ENCODE data around the gene RAB40A.
"Not testable (repeated sequence)": the region's sequence is repeated elsewhere in the genome, so short reads cannot be mapped to it uniquely, and the experiment has no call there.

The RAB40A gene

DNA sequence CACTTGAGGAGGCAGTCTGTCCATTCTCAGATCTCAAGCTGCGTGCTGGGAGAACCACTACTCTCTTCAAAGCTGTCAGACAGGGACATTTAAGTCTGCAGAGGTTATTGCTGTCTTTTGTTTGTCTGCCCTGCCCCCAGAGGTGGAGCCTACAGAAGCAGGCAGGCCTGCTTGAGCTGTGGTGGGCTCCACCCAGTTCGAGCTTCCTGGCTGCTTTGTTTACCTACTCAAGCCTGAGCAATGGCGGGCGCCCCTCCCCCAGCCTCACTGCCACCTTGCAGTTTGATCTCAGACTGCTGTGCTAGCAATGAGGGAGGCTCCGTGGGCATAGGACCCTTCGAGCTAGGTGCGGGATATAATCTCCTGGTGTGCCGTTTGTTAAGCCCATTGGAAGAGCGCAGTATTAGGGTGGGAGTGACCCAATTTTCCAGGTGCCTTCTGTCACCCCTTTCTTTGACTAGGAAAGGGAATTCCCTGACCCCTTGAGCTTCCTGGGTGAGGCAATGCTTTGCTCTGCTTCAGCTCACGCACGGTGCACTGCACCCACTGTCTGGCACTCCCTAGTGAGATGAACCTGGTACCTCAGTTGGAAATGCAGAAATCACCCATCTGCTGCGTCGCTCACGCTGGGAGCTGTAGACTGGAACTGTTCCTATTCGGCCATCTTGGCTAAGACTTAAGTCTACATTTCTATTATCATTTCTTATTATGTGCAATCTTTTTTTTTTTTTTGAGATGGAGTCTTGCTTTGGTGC lies 59.1 kb downstream of the RAB40A start:
- ATAC-seq = not testable (repeated sequence)

DNA sequence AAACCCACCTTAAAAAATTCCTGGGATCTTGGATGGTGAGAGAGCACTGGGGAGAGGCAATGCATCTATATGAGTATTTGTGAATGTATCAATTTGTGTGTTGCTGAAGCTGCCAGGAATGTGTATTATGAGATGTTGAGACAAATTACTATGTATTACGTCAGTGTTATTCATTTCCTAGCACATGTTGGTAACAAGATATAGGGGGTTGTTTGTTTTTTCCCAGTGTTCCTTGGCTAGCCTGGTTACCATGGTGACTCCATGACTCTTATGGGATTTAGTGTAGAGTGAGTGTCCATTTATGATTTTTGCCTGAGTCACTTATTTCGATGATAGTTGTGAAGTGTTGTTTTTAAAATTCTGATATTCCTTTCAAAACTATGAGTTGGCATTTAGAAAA lies 65.6 kb downstream of the RAB40A start:
- ATAC-seq = no peak

All from activated CD4-positive, CD25-positive, alpha-beta regulatory T cell treated with anti-CD3 and anti-CD28 coated beads, Interleukin-2, amount 50 U/mL, for 24 hours (primary cell).